GM19328 (cell line): ENCODE measurements around the gene LARP4B.

Source experiments
- ATAC-seq: cut with Tn5 transposase; IDR thresholded peaks from one replicate; pipeline ENCODE4 v1.9.1; 2021; ENCODE audit warnings: mild to moderate bottlenecking, moderate library complexity; ENCODE audit not compliant: unreplicated experiment

The LARP4B gene

DNA sequence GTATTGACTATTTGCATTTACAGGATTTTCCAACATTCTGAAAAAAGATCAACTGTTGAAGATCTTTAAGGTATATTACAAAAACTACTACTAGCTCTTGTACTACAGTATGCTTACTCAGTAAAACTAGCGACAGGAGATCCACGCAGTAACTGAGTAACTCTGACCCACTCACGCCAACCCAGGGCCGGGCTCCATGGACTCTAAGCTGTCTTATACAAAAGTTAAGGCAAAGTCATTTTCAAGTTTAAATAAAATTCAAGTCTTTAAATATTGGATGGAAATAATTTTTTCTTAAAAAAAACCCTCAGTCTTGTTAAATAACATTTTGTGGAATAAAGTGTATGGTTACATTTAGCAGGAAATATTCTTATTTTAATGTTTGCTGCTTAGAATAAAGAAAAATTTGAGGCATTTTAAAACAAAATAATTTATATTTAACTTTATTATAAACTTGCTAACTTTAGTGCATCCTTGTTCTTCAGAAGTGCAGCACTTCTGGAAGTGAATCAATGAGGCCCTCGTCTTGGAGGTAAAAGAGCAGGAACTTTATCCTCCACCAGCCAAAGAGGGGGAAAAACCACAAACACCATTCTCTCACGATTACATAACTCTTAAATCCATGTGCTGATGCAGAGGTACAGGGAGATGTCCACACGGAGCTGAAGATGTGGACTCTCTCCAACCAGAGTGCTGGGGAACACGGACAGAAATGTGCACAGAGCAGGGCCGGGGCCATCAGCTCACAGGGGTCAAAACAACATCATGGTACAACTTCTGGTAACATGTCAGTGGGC, 119.9 kb downstream of the LARP4B start:
- ATAC-seq = no peak

DNA sequence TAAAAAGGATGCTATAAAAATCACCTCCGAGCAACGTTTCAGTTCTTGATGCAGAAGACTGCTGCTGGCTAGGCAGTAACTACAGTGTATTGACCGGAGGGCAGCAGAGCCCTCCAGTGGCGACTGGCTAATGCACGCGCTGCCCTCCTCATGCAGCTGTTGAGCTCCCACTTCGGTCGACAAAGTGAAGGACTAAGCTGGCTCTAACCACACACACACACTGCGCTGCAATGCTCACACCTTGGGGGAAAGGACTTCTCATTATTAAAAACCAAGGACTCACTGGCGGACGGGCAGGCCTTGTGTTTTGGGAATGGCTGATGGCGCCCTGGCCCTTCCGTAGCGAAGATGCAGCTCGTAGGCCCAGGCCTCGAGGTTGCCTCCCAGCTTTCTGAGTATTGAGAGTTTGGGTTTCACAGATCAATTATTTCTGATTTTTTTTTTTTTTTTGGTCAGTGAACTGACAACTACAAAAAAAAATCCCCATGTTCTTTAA, 121.1 kb downstream of the LARP4B start:
- no peak for ATAC-seq

DNA sequence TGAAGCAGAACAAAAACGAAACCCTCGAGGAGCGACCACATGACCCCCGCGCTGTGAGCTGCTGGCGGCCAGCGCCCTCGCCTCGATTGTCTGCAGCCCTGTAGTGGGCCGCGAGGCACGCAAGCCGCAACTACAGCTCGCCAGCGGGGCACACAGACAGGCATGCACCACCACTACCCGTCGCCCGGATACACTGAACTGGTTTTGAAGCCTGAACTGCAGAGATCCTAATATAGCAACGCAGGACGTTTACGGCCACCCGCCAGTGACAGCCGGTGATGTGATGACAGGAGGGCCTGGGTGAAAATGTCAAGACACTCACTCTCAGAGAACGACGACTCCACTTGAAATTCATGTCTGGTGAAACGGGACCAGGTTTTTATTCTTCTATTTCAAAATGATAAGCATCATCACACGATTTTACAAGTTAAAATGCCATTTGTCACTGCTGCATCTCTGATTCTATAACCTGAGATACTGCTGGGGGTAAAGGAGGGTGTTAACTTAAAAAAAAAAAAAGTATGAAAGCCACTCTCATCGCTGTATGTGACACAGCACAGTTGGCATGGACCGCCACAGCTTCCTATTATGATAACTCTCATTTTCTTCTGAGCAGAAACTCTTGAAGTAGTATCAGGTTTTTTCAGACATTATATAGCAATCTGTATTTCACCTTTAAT, 121.7 kb downstream of the LARP4B start:
- ATAC-seq = no peak

DNA sequence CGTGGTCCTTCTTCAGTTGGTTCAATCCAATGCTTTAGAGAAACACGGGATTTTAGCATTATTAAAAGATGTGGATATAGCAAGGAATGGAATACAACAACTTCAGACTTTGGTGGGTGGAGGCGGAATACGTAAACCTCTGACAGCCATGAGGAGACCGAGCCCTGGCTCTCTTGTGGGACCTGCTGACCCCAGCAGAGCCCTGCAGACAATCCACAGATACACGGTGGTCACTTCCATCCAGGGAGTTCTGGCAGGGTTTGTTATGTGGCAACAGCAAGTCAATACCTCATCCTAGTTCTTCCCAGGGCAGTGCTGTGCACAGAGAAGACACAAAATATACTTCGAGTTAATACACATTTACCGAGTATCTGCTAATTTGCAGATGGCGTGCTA, 123.5 kb downstream of the LARP4B start:
- no peak for ATAC-seq

DNA sequence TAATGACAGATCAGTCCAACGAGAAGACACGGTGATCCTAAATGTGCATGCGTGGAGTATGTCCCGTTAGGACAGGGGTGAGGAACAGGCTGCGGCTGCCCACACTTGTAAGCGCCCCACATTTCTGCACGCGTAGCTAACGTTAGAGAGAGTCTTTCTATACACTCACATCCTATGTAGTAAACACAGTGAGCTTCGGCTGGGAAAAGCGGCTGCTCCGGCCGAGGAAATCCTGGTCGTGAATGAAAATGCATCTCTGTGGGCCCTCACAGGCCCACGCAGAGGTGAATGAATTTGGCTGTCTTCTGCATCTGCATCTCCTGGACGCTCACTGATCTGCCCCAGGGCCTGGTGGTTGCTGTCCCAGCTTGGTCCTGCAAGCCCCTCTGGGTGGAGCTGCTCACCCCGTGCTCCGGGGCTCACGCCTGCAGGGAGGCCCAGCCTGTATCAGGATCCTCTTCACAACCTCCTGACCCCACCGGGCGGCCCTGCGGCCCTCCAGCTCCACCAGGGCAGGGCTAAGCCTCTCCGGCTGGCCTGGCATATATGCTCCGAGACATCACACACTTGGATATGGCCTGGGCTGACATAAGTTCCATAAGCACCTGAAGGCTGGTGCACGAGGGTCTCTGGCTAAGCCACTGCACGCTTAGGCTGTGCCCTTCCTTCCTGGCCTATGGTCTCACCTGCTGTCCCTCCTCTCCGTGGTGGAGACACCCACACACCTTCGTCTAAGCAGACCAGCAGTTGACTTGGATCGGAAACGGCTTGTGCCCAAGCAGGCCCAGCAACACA, 124.1 kb downstream of the LARP4B start:
- ATAC-seq = no peak

DNA sequence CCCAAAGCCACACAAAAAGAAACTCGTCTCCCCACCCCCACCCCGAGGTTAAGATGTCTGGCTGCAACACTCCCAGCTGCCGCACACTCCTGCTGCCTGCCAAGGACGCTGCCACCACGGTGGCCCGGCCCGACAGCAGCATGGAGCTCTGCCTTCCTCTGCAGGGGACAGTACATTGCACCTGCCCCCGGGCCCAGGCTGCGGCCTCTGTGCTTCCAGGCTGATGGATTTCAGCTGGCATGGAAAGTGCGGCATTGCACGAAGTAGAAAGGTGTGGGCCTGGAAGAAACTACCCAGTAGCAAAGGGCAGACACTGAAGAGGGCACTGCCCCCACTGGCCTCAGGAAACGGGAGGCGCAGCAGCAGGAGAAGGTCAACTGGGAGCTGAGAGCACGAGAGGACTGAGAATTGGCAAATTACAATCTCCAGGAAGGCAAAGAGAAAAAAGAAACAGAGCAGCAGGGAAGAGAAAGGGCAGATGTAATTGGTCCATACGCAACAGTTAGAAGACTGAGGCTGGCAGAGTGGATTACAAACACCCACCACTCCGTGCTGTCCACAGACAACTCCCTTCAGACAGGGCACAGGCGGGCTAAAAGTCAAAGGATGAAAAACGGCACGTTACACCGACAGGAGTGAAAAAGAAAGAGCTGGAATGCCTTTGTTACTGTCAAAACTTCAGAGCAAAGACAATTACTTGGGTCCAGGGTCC, 124.9 kb downstream of the LARP4B start:
- ATAC-seq = no peak

DNA sequence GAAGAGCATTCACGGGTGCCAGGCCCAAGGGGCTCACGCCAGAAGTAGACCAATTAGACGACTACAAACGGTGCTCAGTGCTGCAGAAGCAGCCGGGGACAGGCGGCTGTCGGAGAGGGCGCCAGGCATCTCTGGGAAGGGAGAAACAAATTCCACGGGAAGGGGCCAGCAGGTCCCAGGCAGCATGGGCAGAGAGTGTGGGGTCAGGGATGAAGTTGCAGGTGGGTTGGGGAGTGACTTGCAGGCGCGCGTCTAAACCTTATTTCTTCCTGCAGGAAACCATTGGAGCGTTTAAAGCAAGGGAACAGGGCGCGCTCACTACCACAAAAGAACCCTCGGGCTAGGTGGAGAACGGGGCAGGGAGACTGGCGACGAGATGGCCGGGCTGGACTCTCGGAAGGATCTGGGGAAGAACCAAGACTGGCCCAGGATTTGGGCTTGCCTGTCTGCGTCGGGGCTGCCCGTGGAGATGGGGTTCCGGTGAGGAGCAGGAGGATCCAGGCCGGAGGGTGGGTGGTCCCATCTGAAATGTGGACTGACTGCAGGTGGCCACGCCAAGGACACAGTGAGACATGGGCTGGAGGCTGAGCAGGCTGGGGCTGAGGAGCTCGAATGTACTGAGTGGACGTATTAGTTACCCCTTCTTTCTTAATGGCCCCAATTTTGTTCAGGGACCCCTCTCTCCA, 125.7 kb downstream of the LARP4B start:
- no peak for ATAC-seq

DNA sequence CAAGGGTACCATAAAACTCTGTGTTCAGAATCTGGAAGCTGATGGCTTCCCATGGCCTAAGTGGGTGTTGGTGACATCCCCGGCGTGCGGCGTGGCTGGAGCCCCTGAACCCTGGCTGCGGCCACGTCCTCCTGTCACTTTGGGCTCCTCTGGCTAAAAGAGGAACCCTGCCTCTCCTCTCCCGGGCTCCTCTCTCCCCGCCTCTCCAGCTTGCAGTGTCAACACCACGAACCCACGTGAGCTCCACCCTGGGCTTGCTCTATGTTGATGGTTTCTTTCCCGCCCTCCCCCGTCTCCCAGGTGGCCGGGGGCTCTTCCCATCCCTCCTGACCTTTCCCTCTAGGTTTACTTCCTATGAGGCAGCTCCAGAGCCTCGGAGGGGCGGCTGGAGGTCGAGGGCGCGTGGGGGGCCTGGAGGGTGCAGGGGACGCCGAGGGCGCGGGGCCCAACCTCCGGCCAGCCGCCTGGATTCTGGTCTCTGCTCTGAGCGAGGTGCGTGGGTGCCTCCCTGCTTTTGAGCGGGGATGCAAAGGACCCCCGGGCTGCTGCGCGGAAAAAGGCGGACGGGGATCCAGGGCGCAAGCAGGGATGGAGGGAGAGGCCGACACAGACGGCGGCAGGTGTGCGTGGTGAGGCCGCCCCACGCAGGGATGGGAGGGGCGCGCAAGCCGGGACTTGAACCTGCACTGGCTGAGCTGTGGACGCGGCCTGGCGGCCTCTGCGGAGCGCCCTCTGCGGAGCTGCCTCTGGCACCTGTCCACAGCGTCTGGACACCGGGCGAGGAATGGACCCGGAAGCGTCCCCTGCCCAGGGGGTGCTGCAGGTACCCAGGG, 126.5 kb downstream of the LARP4B start:
- ATAC-seq = no peak

DNA sequence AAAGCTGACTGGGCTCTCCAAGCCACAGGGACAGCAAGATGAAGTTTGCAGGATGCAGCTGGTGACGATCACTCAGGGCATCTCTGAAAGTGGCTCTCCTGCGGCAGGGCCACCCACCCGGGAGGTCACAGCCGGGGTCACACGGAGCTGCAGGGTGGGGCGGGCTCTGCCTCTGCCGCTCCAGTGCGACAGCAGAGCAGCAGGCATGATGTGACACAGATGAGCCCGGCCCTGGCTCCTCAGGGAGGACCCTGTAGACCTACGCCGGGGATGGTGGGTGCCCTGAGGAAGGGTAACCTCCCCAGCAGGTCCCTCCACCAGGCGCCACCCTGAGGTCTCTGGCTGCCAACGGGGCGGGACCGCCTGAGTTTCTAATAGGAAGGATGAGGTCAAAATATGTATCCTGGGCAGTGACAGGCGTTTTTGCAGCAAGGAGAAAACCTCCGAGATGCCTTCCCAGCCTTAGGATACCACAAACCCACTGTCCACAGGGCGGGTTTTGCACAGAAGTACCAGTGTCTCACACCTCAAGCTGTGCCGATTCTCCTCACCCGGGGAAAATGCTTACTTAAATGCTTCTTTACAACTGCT, 127.2 kb downstream of the LARP4B start:
- no peak for ATAC-seq

DNA sequence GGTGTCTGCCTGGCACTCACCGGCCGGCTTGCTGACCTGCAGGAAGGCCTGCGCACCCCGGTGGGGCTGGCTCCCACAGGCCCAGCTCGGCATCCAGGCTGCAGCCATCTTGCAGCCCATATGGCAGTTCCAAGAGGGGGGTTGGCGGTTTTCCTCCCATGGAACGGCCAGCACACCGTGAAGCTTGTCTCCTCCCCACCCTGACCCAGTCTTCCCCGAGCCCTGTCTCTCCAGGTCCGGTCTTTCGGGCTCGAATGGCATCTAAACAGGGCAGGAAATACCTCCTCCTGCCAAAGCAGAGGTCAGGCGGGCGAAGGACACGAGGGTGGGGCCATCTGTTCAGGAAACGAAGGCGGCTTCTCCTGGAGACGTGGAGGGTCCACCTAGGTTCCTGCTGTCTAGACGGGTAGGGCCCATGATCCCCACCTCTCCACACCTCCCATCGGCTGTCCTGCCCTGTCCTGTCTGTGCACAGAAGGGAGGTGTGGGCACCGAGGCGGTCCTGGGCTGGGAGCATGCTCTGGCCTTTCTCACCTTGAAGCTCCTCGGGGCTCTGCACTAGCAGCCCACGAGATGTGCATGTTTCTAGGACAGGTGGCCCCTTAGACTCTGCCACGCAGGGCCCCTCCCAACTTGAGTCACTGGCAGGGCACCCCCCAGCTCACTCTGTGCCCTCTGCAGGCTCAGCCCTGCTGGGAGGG, 128.3 kb downstream of the LARP4B start:
- ATAC-seq = no peak

DNA sequence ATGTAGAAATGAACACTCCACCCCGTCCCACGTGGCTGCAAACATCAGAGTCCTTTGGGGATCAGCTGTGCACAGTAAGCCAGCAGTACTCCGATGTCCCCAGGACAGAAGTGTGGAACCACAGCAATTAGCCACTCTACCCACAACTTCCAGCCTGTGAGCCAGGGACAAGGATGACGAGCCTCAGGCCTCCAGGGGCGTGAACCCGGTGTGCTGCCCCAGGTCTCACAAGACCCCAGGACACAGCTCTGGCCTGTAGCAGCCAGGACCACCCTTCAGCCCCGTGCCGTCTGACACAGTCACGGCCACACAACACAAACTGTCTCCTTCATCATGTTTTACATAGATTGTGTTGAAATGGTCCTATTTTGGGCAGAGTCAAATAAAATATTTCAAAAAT, 129.0 kb downstream of the LARP4B start:
- ATAC-seq = no peak

DNA sequence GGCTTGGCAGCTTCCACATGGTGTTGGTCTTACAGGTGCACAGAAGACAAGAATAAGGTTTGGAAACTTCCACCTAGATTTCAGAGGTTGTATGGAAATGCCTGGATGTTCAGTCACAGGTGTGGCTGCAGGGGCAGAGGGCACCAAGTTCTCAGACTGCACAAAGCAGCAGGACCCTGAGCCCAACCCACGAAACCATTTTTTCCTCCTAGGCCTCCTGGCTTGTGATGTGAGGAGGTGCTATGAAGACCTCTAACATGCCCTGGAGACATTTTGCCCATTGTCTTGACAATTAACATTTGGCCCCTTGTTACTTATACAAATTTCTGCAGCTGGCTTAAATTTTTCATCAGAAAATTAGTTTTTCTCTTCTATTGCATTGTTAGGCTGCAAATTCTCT, 134.3 kb downstream of the LARP4B start:
- no peak for ATAC-seq

DNA sequence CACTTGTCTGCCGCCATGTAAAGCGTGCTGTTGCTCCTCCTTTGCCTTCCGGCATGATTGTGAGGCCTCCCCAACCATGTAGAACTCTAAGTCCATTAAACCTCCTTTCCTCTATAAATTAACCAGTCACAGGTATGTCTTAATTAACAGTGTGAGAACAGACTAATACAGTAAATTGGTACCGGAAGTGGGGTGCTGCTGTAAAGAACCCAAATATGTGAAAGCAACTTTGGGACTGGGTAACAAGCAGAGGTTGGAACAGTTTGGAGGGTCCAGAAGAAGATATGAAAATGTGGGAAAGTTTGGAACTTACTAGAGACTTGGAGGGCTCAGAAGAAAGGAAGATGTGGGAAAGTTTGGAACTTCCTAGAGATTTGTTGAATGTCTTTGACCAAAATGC, 135.3 kb downstream of the LARP4B start:
- ATAC-seq = no peak

DNA sequence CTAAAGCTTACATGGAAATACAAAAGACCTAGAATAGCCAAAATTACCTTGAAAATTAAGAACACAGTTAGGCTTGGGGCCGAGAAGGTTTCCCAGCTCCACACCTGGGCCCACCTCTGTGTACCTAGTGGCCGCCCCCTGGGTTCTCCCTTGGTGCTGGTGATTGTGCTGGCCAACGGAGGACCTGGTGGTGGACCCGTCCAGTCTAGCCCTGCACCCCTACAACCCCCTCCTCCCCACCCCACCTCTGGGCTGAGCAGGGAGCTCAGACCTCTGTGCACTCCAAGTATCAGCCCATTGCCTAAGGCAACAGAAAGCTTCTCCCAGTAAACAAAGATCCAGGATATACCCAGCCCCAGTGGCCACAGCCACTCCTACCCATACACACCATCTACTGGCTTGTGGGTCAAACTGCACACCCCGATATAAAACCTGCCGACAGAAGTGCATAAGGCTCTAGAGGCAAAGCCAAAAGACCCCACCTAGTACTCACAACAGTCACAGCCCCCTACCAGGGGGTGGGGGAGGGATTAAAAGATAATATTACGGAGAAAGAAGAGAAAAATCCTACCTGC, 137.0 kb downstream of the LARP4B start:
- ATAC-seq = no peak

DNA sequence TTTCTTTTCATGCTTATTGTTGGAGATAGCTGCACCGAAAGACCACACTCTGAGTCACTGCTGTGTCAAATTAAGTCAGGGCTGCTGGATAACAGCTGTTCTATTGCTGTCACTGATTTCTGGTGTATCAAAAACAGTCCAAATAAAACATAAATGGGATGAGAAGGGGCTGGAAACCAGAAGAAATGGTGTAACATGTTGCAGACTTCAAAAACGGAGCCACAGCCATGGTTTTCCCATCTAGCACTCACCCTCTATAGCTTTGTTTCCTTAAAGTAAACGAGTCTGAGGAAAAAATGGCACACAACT, 138.8 kb downstream of the LARP4B start:
- ATAC-seq = no peak

DNA sequence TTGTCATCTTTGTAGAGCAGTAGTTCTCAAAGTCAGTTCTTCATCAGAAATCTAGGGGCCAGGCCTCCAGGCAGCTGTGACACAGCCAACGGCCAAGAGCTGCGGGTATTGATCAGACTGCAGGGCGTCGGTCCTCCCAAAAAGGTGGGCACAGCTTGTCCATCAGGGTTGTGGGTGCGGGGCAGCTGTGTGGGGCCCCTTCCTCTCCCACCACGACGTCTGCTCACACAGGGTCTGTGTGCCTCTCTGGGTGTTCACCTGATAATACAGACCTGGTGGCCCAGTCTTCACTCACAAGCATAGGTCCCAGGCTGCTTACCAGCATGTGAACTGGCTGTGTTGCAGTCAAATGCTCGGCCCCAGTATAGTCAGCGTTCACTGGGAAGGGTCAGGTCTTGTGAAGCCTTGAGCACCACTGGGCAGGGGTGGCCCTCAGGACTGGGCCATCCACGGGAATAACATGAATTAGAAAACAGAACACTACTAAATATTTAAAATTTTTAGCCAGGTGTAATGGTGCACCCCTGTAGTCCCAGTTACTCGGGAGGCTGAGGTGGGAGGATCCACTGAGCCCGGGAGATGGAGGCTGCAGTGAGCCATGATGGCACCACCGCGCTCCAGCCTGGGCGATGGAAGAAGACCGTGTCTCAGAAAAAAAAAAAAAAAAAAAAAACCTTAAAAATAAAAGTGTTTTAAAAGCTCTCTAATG, 139.3 kb downstream of the LARP4B start:
- ATAC-seq = no peak

DNA sequence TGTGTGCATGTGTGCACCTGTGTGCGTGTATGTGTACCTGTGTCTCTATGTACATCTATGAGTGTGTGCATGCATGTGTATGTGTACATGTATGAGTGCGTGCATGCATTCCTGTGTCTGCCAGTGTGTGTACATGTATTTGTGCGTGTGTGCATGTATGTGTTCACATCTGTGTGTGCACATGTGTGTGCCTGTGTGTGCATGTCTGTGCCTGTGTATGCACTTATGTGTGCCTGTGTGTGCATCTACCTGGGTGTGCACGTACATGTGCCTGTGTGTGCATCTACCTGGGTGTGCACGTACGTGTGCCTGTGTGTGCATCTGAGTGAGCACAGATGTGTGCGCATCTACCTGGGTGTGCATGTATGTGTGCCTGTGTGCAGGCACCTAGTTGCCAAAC, 139.9 kb downstream of the LARP4B start:
- no peak for ATAC-seq
